Measurements from ENCODE around the gene DNAH6.

GRCh38 chr2:84770280-84770679, 254.0 kb downstream of the DNAH6 start:
- TF ChIP-seq, protein P1, sequence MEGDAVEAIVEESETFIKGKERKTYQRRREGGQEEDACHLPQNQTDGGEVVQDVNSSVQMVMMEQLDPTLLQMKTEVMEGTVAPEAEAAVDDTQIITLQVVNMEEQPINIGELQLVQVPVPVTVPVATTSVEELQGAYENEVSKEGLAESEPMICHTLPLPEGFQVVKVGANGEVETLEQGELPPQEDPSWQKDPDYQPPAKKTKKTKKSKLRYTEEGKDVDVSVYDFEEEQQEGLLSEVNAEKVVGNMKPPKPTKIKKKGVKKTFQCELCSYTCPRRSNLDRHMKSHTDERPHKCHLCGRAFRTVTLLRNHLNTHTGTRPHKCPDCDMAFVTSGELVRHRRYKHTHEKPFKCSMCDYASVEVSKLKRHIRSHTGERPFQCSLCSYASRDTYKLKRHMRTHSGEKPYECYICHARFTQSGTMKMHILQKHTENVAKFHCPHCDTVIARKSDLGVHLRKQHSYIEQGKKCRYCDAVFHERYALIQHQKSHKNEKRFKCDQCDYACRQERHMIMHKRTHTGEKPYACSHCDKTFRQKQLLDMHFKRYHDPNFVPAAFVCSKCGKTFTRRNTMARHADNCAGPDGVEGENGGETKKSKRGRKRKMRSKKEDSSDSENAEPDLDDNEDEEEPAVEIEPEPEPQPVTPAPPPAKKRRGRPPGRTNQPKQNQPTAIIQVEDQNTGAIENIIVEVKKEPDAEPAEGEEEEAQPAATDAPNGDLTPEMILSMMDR (conservative IDR thresholded peaks at IDR 0.05 in 1 of 2, IDR thresholded peaks at IDR 0.05 in 1 of 2; ENCODE audit: extremely low read depth in 1 of 2, insufficient read depth in 1 of 2, low read depth in 1 of 2, low read length in 2 of 2), result no peak
- no peak for TF ChIP-seq EZH2 (IDR thresholded peaks at IDR 0.05; ENCODE audit: borderline replicate concordance, low read length)

All from mammary epithelial cell (primary cell).